ENCODE measurements around the gene PRKCA.

DNA sequence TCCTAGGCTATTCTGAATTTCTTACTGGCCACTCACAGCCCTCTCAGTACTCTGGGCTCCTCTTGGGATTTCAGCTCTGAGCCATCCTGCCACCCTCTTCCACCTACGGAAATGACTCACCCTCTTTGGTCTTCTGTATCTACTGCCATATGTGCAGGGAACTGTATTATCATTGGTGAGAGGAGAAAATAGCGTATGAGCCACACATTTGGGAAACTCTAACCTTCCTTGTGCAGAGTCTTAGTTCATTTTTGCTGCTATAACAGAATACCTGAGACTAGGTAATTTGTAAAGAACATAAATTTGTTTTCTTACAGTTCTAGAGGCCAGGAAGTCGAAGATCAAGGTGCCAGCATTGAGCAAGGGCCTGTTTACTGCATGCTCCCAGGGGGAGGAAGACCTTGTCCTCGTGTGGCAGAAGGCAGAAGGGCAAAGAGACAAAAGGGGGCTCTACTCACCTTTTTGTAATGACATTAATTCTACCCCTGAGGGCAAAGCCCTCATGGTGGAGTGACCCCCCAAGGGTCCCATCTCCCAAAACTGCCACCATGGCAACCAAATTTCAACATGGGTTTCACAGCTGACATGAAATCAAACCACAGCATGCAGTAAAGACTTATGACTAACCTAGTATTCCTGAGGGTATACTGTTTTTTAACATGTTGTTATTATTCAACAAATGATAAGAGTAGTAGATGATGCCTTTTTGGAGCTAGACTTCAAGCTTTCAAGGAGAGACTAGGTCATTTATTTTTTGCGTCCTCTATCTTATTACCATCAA lies 191.8 kb downstream of the PRKCA start:
- TF ChIP-seq, protein P1, sequence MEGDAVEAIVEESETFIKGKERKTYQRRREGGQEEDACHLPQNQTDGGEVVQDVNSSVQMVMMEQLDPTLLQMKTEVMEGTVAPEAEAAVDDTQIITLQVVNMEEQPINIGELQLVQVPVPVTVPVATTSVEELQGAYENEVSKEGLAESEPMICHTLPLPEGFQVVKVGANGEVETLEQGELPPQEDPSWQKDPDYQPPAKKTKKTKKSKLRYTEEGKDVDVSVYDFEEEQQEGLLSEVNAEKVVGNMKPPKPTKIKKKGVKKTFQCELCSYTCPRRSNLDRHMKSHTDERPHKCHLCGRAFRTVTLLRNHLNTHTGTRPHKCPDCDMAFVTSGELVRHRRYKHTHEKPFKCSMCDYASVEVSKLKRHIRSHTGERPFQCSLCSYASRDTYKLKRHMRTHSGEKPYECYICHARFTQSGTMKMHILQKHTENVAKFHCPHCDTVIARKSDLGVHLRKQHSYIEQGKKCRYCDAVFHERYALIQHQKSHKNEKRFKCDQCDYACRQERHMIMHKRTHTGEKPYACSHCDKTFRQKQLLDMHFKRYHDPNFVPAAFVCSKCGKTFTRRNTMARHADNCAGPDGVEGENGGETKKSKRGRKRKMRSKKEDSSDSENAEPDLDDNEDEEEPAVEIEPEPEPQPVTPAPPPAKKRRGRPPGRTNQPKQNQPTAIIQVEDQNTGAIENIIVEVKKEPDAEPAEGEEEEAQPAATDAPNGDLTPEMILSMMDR (IDR thresholded peaks at IDR 0.05; ENCODE audit: low read depth, low read length, poor library complexity, severe bottlenecking) = no peak
- no peak for TF ChIP-seq EZH2phosphoT487 (IDR thresholded peaks at IDR 0.05; ENCODE audit: borderline replicate concordance, low read length)

Data from DOHH2 (cell line).